ENCODE data around the gene GPRC5C.

GRCh38 chr17:74419928-74420411, 11.9 kb upstream of the GPRC5C start:
- TF ChIP-seq GLI4 (tag by site-specific recombination; IDR thresholded peaks at IDR 0.05) (no peak), CTCF (tag by site-specific recombination; IDR thresholded peaks at IDR 0.05) (no peak), YY1 (tag by site-specific recombination; IDR thresholded peaks at IDR 0.05) (no peak), ZNF530 (tag by site-specific recombination; IDR thresholded peaks at IDR 0.05; ENCODE audit: low read depth) (no peak), ZNF600 (tag by site-specific recombination; IDR thresholded peaks at IDR 0.05) (no peak), SALL2 (tag by site-specific recombination; IDR thresholded peaks at IDR 0.05; ENCODE audit: borderline replicate concordance) (no peak)
